Sigmoid colon (tissue), 4 donors: ENCODE data around the gene OPA3.

Source experiments
- EP300 ChIP-seq, 4 donors: sonication (generic); formaldehyde crosslinking; IDR thresholded peaks; one replicate each; pipeline ENCODE4 v1.6.1; 2017; ENCODE audit warnings: antibody characterized with exemption in 4 of 4
- POLR2A ChIP-seq, 2 donors: fragments of 450-650 bp; IDR thresholded peaks; one replicate each; pipeline ENCODE4 v1.6.1; 2016; ENCODE audit warnings: antibody characterized with exemption in 2 of 2, mild to moderate bottlenecking in 2 of 2, moderate library complexity in 2 of 2
- POLR2AphosphoS5 ChIP-seq, 4 donors: sonication (generic); formaldehyde crosslinking; IDR thresholded peaks; one replicate each; pipeline ENCODE4 v1.6.1; 2017; ENCODE audit warnings: antibody characterized with exemption in 4 of 4
- TF ChIP-seq, protein P1 (sequence below), 4 experiments: fragments of 450-650 bp in 3 of 4; fragments of 200-600 bp in 1 of 4; IDR thresholded peaks; one replicate each; pipeline ENCODE4 v1.5.1; 2016 to 2019; ENCODE audit warnings: antibody characterized with exemption in 4 of 4, mild to moderate bottlenecking in 3 of 4, moderate library complexity in 2 of 4

DNA sequence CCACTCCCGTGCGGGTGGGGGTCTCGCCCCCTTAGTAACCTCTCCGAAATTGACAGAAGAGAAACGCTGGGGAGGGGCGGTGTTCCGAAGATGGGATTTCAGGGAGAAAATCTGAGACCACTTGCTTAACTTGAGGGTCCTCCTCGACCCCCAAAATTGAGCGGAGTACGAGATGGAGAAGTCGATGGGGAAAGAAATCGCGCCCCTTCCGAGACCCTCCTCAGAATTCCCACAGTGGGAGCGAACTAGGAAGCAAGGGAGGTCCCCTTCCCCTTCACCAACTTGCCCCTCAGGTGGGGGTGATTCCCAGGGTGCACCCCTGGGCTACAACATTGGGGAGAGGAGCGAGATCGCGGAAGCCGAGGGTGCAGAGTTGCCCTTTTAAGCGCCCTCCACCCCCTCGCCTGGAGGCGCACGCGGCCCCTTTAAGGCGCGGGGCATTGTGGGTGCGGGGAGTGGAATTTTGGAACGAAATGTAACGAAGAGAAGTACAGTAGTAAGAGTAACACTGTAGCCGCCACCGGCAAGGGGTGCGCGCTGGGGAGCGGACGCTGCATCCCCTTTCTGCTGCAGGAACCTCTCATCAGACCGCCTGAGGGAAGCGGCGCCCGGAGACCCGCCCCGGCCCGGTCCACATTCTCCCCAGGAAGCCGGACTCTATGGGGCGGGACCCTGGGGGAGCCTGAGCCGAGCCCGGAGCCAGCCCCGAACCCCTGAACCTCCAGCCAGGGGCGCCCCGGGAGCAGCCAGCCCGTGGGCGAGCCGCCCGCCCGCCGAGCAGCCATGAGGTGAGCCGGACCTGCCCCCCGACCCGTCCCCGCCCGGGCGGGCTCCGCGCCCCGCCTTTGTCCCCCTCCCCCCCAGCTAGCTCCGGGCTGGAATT is 77.4 kb downstream of the OPA3 start, which contains the start of gene VASP:
- TF ChIP-seq, protein P1, sequence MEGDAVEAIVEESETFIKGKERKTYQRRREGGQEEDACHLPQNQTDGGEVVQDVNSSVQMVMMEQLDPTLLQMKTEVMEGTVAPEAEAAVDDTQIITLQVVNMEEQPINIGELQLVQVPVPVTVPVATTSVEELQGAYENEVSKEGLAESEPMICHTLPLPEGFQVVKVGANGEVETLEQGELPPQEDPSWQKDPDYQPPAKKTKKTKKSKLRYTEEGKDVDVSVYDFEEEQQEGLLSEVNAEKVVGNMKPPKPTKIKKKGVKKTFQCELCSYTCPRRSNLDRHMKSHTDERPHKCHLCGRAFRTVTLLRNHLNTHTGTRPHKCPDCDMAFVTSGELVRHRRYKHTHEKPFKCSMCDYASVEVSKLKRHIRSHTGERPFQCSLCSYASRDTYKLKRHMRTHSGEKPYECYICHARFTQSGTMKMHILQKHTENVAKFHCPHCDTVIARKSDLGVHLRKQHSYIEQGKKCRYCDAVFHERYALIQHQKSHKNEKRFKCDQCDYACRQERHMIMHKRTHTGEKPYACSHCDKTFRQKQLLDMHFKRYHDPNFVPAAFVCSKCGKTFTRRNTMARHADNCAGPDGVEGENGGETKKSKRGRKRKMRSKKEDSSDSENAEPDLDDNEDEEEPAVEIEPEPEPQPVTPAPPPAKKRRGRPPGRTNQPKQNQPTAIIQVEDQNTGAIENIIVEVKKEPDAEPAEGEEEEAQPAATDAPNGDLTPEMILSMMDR (IDR thresholded peaks at IDR 0.05), result no peak
- peak; percentile 97 to 99 (median 99) for TF ChIP-seq POLR2AphosphoS5 (IDR thresholded peaks at IDR 0.05)
- TF ChIP-seq POLR2A (IDR thresholded peaks at IDR 0.05), result peak; percentile 96 to 98
- TF ChIP-seq EP300 (IDR thresholded peaks at IDR 0.05), result peak in 1 of 4 donors; percentile 85
